GM20431 (cell line): Measurements from ENCODE around the gene ADGB.
"Not testable (repeated sequence)": the region's sequence is repeated elsewhere in the genome, so short reads cannot be mapped to it uniquely, and the experiment has no call there.

Experiments used
- in situ Hi-C: fragments of 300-500 bp; cut with MseI, MboI; formaldehyde crosslinking; loops from one replicate; pipeline ENCODE4 v1.15.0; 2020; ENCODE audit warnings: low sequenced_read_pairs; ENCODE audit not compliant: unreplicated experiment

The ADGB gene

DNA sequence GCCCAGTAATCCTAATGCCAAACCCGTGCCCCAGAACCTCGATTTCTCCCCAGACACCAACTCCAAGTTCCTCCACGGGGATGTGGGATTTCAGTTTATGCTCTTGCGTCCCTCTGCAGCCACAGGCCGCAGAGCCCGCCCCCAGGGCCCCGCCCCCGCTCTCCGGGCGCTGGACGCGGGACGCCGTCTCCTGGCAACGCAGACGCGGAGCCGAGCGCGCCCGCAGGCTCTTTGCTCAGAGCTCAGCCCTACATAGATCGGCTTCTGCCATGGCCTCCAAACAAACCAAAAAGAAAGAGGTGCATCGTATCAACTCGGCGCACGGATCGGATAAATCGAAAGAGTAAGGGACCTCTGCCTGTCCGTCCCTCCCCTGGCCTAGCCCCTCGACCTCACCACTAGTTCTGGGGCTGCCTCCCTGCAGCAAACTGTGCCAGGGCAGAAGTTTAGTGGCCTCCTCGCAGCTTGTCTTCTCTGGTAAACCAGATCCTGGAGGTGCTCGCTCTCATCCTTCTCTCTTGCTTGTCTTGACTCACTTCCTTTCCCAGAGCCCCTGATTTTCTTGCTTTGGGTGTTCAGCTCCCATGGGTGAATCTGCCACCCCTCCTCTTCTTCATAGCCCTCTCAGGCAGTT, at the start of gene ADGB:
TSS of gene ADGB (plus strand) at position 201 of the 634 bp plus-strand sequence. CDS start at position 270, 69 bp downstream.
- in situ Hi-C loops = no loop called here

DNA sequence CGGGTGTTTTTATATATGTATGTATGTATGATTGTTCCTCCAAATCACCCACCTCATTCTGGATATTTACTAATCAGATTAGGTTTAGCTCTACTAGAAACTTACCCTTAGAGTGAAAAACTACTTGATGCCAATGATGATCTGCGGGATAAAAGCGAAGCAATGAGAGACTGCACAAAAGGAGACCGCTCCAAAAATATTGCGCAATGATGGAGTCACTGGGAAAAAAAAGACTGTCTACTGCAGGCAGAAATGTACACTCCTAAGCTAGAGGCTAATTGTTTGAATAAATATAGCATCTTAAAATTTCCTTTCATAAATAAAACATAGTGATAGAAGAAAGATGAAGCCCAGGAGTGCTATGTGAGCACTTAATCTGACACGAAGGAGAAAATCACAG, 47.9 kb upstream of the ADGB start:
- in situ Hi-C loops = no loop called here

GRCh38 chr6:146551545-146551944, 47.2 kb upstream of the ADGB start:
- in situ Hi-C loops = no loop called here

DNA sequence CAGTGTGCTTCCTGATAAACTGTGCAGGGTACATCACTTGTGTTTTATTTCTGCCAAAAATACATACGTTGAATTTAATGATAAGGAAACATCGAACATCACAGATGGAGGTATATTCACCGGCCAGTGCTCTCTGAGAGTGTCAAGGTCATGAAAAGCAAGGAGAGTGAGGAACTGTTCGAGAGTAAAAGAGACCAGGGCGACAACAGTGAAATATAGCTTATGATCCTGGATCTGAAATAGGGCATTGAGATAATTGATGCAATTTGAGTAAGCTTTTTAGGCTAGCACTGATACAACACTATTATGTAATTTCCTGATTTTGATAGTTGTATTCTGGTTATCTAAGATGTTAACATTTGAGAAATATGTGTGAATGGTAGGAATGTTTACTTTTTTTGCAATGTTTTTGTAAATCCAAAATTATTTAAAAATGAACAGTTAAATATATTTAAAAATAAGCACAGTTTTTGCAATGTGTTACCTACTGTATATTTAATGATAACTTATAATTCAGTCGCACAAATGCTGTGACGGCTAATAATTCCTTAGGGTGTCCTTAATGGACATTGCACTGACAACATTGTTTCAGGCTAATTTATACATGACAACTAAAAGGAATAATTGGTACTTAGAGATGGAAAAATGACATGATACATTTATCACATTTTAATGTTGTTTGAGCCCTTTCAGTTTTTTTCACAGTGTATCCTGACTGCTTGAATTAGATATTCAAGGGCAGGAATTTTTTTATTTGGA, 45.2 kb upstream of the ADGB start:
- in situ Hi-C loops = no loop called here

DNA sequence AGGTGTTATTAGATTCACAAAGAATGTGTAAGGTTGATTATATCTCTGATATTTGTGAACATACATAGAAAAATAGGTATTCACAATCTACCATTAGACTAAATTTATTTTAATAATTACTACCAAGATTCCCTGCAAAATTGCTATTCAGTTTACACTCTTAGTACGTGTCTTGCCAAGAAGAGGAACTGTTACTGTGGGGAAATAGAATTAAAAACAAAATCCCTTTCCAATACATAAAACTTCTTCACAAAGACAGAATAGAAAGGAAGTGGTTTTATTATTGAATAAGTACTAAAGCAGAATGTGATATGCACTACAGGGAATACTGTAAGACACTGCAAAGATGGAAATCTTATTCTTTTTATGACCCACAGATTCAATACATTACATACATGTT, 38.2 kb upstream of the ADGB start:
- in situ Hi-C loops = no loop called here

GRCh38 chr6:146566661-146567060, 32.1 kb upstream of the ADGB start:
- in situ Hi-C loops = not testable (repeated sequence)

DNA sequence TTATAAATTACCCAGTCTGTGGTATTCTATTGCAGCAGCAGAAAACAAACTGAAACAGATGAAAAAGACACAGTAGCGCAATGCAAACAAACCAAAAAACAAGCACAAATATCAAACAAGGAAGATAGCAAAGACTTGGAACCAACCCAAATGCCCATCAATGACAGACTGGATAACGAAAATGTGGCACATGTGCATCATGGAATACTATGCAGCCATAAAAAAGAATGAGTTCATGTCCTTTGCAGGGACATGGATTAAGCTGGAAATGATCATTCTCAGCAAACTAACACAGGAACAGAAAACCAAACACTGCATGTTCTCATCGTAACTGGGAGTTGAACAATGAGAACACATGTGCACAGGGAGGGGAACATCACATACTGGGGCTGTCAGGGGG, 30.2 kb upstream of the ADGB start:
- in situ Hi-C loops = not testable (repeated sequence)

DNA sequence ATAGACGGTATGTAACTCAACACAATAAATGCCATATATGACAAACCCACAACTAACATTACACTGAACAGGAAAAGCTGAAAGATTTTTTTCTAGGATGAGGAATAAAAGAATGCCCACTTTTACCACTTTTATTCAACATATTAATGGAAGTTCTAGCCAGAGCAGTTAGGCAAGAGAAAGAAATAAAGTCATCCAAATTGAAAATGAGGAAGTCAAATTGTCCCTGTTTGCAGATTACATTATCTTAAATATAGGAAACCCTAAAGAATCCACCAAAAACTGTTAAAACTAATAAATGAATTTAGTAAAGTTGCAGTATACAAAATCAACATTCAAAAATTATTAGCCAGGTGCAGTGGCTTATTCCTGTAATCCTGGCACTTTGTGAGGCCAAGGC, 24.6 kb upstream of the ADGB start:
- in situ Hi-C loops = no loop called here

GRCh38 chr6:146578054-146578453, 20.7 kb upstream of the ADGB start:
- in situ Hi-C loops = no loop called here

DNA sequence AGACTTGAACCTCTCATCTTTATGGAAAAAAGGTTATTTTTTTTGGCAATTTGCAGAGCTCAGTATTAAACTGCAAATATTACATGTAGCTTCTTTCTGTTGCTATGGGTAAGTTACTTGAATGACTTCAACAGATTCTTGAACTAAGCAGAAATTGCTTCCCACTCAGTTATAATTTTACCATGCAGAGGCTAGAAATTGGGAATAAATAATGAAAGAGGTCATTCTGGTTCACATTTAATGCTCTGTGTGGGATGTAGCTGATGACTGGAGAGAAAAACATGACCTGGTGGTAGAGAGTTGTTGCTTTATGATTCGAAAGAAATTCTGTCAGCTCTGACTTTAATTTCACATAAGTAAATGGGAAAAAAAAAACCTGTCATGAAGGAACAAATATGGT, 16.8 kb upstream of the ADGB start:
- in situ Hi-C loops = no loop called here

DNA sequence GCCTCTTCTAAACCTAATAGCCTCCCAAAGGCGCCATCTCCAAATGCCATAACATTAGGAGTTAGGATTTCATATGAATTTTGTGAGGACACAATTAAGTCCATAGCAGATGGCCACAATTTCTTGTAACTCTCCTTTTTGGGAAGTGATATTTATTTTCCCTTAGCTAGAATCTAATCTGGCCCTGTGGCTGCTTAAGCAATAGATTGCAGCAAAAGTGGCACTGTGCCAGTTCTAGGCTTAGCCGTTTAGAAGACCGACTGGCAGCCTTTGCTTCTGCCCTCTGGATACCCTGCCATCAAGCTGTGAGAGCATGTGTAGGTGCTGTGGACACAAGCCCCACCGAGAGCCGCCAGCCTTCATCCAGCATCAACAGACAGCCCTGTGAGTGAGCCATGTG, 15.9 kb upstream of the ADGB start:
- in situ Hi-C loops = no loop called here

DNA sequence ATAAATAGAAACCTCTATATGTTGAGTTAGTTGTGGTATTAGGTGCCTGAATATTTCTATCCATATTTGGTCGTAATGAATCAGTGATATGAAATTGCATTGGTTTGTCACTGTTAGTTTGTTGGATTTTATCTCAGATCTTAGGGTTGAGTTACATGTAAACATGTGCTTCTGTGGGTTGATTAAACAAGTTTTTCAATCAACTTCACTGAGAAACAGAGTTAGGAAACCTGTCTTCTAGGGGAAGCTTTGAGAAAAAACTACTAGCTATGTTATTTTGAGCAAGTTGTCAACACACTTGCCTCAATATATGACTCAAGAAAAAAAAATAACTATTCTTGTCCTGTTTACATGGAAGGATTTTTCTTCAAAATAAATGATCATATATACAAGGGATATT, 14.8 kb upstream of the ADGB start:
- in situ Hi-C loops = no loop called here

GRCh38 chr6:146587459-146587858, 11.3 kb upstream of the ADGB start:
- in situ Hi-C loops = no loop called here

DNA sequence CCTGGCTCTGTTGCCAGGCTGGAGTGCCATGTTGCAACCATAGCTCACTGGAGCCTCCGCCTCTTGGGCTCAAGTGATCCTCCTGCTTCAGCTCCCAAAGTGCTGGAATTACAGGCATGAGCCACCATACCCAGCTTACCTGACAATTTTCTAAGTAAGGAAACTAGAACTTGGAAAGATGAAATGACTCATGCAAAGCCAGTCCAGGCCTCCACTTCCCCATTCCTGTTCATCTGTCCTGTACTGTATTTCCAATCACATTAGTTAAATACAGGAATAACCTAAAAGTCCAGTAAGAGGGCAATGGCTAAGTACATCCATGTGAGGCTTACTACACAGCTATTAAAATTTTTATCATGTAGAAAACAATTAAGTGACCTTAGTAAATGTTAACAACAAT, 8.3 kb upstream of the ADGB start:
- in situ Hi-C loops = no loop called here

- in situ Hi-C loops = no loop called here
Observed at GRCh38 chr6:146592451-146592850, 6.3 kb upstream of the ADGB start.

GRCh38 chr6:146593986-146594385, 4.8 kb upstream of the ADGB start:
- in situ Hi-C loops = no loop called here

GRCh38 chr6:146594495-146594894, 4.3 kb upstream of the ADGB start:
- in situ Hi-C loops = no loop called here

GRCh38 chr6:146595972-146596731, 2.6 kb upstream of the ADGB start:
- in situ Hi-C loops = no loop called here

DNA sequence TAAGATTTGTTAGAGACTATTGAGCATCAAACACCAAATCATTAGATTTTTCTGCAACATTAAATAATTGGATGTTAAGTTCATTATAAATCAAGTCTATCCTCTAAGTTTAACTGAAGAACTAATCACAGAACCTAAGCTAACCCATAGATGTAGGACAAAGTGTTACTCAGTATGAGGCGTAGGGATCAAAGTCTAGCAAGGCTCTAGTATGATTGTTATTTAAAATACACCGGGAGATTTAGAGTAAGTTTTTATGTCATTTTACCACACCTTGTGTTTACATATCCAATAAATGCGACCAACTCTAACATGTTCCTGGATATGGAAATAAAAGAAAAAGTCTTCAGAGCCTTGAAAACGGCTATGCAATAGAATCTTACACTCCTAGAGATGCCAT, 2.6 kb downstream of the ADGB start:
- in situ Hi-C loops = no loop called here

DNA sequence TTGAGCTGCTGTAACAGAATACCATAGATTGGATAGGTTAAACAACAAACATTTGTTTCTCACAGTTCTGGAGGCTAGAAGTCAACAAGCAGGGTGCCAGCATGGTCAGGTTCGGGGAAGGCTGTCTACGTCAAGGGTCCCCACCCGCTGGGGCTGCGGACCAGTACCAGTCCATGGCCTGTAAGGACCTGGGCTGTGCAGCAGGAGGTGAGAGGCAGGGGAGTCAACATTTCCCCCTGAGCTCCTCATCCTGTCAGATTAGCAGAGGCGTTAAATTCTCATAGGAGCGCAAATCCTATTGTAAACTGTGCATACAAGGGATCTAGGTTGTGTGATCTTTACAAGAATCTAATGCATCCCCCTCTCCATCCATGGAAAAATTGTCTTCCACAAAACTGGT, 3.8 kb downstream of the ADGB start:
- in situ Hi-C loops = no loop called here

- in situ Hi-C loops = no loop called here
Observed at GRCh38 chr6:146613947-146614346, 15.2 kb downstream of the ADGB start.
